GM21786 (cell line): Measurements from ENCODE around the gene COMMD7.
"Not testable (repeated sequence)": the region's sequence is repeated elsewhere in the genome, so short reads cannot be mapped to it uniquely, and the experiment has no call there.

Experiments
- ATAC-seq: cut with Tn5 transposase; IDR thresholded peaks from one replicate; pipeline ENCODE4 v1.9.1; 2021; ENCODE audit not compliant: unreplicated experiment

Gene COMMD7

DNA sequence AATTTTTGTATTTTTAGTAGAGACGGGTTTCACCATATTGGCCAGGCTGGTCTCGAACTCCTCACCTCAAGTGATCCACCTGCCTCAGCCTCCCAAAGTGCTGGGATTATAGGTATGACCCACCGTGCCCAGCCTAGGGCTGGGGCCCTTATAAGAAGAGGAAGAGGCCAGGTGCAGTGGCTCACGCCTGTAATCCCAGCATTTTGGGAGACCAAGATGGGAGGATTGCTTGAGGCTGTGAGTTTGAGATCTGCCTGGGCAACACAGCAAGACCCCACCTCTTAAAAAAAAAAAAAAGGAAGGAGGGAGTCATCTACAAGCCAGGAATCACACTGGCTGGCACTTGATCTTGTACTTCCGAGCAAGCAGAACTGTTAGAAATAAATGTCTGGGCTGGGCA is 13.9 kb downstream of the COMMD7 start:
- ATAC-seq, result not testable (repeated sequence)

GRCh38 chr20:32728435-32728834 is 14.8 kb downstream of the COMMD7 start:
- ATAC-seq, result not testable (repeated sequence)

DNA sequence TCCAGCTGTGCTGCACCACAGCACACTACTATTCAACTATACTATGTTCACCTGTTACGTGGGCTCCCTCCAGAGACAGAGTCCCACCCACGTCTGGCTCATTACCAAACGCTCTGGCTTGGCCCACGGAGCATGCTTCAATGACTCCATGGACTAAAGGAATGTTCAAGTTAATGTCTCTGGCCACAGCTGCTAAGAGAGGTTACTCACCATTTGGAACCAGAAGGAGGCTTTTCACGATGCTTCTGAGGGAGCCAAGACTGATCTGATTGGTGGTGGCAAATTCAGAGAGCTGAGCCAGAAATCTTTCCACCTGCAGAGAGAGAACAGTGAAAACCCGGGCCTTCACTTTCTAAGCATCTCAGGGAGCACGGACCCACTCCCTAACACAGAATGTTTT is 15.6 kb downstream of the COMMD7 start:
- no peak for ATAC-seq

GRCh38 chr20:32718749-32719348 is 24.4 kb downstream of the COMMD7 start:
- no peak for ATAC-seq

DNA sequence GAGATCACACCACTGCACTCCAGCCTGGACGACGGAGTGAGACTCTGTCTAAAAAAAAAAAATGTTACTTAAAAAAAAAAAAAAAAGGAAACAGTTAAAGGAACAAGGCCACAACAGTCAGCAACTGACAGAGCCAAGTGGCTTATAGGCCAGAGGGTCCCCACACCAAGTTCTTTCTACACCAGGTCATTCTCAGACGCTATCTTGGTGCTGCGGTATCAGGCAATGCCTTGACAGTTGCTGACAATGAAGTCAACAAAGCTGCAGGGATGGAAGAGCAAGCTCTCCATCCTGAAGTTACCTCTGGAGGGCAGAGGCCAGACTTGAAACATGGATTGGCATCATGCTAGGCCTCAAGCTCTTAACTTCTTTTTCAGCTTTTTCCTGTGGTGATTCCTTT is 31.9 kb downstream of the COMMD7 start:
- ATAC-seq, result no peak

GRCh38 chr20:32709632-32710121 is 33.6 kb downstream of the COMMD7 start:
- no peak for ATAC-seq

DNA sequence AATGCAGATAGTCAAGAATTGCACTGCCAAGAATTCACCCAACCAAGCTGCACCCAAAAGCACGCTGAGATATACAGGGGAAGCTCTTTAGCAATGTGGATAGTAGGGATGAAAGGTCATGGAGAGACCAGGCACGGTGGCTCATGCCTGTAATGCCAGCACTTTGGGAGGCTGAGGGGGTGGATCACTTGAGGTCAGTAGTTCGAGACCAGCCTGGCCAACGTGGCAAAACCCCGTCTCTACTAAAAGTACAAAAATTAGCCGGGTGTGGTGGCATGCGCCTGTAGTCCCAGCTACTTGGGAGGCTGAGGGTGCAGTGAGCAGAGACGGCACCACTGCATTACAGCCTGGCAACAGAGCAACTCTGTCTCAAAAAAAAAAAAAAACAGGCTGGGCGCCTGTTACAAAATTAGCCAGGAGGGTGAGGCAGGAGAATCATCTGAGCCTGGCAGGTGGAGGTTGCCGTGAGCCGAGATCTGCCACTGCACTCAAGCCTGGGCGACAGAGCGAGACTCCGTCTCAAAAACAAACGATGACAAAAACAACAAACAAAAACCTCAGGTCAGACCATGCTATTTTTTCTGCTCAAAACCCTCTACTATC is 34.1 kb downstream of the COMMD7 start:
- ATAC-seq, result not testable (repeated sequence)

GRCh38 chr20:32707691-32708581 is 35.3 kb downstream of the COMMD7 start:
- no peak for ATAC-seq

DNA sequence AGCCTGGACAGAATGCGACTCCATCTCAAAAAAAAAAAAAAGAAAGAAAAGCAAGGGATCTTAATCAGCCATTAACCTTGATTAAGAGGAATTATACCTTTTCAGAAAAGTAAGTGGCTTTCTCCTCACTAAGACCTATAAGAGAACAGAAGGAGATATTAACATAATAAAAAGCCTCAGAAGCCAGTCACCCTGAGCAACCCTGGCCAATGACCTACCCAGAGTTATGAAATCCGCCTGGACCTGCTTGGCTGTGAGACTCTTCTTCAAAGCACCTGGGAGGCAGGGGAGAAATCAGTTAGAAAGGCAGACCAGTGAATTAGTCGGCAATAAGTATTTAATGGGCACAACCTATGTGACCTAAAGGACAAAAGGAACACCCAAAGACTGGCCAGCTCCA is 36.8 kb downstream of the COMMD7 start:
- ATAC-seq, result no peak

- no peak for ATAC-seq
These were observed 40.4 kb downstream of the COMMD7 start for GRCh38 chr20:32702706-32703425.

GRCh38 chr20:32697608-32698007 is 45.7 kb downstream of the COMMD7 start:
- no peak for ATAC-seq

GRCh38 chr20:32695089-32695488 is 48.2 kb downstream of the COMMD7 start:
- ATAC-seq, result no peak

DNA sequence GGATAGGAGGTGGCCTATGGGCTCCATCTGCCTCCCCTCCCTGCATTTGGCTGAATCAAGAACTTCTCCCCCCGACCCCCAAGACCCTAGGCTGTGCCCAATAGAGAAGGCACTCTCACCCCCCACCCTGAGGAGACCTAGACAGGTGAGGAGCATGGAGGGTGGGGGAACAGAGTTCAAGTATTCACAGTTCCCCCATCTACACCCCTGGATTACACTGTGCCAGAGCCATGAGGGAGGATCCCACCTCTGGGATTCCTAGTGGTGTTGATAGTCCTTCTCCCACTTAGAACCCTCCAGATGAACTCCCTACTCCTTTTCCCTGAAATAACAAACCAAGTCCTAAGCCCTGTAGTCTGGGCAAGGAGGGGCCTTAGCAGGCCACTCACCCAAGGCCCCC is 54.3 kb downstream of the COMMD7 start:
- not testable (repeated sequence) for ATAC-seq

DNA sequence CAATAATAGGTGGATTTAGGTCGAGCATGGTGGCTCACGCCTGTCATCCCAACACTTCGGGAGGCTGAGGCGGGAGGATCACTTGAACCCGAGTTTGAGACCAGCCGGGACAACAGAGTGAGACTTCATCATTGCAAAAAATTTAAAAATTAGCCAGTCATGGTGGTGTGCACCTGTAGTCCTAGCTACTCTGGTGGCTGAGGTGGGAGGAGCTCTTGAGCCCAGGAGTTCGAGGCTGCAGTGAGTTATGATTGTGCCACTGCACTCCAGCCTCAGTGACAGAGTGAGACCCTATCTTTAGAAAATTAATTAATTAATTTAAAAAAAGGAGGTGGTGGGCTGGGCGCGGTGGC is 56.1 kb downstream of the COMMD7 start:
- ATAC-seq, result no peak

GRCh38 chr20:32686530-32687179 is 56.6 kb downstream of the COMMD7 start:
- no peak for ATAC-seq

DNA sequence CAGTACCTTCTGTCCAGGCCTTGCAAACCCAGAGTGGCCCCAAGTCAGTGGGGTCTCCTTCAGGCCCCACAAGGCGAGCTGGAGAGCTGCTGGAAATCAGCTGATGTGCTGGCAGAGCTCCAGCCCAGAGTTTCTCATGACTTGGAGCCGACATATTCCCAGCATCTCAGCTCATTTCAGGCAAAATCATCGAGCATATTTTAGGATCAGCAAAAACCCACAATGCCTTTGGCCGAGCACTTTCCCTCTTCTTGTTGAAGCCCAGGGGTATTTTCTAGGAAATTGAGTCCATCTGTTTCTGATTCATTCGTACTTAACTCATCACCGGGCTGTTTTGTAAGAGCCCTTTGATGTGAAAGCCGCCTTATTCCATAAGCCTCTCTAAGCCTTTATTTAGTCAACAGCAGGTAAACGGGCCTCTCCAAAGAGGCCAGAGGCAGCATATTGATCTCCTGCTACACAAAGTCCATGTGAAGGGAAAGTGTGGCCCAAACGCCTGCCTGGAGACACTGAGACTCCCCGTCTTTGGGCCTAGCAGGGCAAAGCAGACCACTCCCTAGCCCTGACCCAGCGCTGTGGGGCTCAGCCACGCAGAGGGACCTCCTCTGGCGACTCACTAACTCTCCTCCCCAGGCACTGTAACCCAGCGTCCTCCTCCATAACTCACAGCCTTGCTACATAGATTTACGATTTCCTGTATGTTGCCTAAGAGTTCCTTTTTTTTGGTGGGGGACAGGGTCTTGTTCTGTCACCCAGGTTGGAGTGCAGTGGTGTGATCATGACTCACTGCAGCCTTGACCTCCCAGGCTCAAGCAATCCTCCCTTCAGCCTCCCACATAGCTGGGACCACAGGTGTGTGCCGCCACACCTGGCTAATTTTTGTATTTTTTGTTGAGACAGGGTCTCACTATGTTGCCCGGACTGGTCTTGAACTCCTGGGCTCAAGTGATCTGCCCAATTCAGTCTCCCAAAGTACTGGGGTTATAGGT is 57.4 kb downstream of the COMMD7 start:
- ATAC-seq, result no peak

DNA sequence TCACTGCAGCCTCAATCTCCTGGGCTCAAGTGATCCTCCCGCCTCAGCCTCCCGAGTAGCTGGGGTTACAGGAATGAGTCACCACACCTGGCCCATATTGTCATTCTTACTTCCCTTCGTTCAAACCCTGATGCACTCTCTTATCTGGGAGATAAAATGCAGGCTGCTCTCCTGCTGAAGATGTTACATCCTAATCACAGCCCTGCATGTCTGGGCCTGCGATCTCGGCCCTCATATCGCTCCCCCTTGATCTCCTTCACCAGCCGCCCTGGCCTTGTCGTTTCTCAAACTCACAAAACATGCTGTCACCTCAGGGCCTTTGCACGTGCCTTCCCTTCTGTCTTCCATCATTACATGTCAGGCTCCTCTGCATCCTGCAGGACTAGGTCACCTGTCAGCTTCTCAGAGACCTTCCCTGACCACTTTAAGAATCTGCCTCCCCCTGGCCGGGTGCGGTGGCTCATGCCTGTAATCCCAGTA is 60.7 kb downstream of the COMMD7 start:
- ATAC-seq, result no peak

DNA sequence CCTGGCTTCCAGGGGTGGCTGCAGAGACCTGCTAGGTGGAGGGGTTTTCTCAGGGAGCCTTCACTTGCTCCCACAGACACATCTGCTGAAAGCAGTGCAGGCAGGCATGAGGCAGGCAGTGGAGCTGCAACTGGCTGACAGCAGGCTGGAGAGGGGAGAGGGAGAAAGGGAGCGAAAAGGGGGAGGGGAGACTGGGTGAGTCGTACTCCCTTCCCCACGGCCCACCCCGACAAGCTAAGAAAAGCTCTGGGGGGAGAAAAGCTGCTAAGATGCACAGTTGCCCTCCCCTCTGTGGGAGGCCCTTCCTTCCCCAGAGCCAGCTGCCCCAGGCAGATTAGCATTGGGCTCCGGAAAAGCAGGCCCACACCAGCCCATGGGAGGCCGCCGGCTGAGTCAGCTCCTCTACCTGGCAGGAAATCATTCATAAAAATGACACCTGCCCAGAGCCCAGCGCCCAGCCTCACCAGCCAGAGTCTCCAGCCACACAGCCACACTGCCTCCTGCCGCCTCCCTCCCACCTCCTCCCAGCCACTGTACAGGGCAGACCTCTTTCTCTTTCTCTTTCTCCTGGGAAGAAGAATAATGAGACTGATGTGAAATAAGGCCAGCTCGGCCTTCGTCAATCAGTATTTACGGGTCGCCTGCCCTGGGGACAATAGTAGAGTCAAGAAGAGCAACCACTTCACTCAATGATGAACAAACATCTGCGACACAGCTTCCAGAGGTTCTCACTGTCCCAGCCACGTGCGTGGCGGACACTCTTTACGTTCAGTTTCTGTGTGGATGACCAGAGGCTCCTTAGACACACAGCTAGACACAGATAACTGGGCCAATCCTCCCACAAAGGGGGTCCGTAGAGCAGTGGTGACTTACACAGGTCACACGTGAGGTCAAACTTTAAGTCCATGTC is 61.8 kb downstream of the COMMD7 start:
- ATAC-seq, result no peak
